A204.1 (cell line): ENCODE data around the gene PER2.
"Not testable (repeated sequence)": the region's sequence is repeated elsewhere in the genome, so short reads cannot be mapped to it uniquely, and the experiment has no call there.

Experiments
- FAIRE-seq: peaks from 2 replicates; lab custom pipeline; 2012; peaks lifted over from hg19 to GRCh38; lab: Jason Lieb, UNC

Gene PER2

GRCh38 chr2:238286095-238286494, 2.3 kb downstream of the PER2 start:
- FAIRE-seq, result no peak

DNA sequence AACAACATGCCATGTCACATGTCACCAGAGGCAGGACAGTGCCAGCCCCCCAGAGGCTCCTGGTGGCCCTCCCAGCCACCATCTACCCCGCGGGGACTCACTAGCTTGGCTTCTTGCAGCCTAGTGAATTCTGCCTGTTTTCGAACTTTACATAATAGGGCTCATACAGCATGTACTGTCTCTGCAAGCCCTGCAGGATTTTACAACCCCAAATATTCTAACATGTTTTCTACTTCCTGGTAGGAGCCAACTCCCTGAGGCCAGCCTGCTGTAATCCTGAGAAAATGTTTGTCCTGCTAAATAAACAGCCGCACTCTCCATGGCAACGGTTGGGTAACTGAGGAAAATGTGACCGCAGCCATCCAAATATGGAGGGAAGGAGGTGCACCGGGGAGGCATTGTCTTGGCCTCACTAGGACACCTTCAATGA, 2.7 kb downstream of the PER2 start:
- no peak for FAIRE-seq

DNA sequence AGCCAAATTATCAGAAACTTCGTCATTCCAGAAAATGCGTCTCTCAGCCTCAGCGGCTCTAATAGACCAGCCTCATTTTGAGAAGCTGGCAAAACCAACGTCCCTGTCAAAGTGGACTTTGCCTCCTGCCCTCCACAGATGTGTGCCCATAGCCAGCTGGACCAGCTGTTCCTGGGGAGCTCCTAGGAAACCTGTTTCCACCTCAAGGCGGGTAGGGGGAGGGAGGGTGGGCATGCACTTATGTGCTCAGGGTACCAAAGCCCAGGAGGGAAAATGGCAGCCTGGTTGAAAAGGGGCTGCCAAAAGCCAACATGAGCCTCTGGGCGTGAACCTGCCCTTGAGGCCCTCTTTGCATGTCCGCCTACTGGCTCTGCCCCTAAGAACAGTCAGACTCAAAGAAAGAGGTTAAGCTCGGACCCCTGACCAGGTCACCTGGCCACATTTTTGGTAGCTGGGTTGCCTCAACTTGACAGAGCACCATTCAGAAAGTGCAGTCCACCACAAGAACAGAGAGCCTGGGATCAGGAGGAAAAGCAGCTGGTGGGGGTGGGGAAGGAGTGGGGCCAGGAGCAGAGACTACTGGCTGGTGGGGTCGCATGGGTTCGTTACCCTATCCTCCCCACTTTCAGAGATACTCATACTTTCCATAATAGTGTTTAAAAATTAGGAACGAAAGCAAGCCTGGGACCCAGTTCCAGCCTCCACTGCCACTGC, 3.5 kb downstream of the PER2 start:
- no peak for FAIRE-seq

DNA sequence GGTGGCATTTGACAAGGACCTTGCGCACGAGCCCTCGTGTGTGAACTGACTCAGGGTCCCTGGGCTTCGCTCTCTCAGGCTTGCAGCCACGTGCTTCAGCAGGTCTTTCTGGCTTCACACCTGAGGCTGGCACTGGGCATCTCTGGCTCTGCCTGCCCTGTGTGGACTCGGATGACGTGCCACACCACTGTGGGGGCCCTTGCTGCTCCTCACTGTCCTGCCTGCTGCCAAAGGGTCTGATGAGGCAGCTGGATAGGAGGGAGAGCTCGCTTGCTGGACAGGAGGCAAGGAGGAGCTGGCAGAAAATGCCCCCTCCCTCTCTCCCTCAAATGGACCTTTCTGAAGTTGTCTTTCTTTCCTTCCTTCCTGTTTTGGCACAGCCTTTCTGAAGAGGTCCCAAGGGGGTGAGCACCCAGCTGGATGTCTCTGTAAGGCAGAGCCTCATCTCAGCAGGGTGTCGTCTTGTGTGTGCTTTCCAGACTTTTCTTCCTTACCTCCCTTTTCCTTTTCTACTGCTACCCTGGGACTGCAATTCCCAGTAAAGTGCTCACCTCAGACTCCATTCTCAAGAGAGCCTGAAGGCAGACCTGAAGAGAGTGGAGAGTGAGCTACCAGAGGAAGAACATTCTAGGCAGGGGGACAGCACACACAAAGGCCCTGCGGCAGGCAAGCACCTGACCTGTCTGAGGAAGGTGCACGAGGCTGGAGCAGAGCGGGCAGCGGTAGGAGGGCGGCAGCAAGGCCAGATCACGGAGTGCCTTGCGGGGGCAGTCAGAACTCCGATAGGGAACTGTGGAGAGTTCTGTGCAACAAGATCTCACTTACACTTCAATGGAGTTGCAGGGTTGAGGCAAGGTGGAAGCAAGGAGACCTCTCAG, 5.3 kb downstream of the PER2 start:
- no peak for FAIRE-seq

DNA sequence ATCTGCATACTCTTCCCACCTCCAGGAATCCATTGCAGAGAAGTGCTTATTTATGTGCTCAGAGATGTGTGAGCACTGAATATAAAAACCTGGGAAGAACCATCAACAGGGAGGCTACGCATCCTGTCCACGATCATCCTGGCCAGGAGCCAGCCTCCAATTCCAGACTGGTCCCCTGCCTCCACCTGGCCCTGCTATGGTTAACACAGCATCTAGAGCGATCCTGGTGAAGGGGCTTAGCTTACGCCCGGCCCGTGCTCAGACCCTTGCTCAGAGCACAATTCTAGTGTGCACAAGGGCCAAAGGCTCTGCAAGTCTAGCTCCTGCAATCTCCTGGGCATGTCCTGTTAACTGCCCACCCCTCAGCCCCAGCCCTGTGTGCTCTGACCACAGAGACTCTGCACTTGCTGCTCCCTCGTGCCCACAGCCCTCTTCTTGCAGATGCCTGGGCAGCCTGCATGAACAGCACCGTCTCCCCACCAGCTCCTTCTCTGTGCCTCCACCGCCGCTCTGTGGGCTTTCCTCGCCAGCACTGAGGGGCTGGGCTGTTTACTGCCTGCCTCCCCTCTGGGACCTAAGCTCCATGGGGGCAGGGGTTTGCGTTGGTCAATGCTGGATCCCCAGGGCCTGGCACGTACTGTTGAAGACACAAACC, 6.5 kb downstream of the PER2 start:
- no peak for FAIRE-seq

GRCh38 chr2:238280083-238280825, 8.2 kb downstream of the PER2 start:
- FAIRE-seq, result no peak

GRCh38 chr2:238279324-238279682, 9.1 kb downstream of the PER2 start:
- no peak for FAIRE-seq

DNA sequence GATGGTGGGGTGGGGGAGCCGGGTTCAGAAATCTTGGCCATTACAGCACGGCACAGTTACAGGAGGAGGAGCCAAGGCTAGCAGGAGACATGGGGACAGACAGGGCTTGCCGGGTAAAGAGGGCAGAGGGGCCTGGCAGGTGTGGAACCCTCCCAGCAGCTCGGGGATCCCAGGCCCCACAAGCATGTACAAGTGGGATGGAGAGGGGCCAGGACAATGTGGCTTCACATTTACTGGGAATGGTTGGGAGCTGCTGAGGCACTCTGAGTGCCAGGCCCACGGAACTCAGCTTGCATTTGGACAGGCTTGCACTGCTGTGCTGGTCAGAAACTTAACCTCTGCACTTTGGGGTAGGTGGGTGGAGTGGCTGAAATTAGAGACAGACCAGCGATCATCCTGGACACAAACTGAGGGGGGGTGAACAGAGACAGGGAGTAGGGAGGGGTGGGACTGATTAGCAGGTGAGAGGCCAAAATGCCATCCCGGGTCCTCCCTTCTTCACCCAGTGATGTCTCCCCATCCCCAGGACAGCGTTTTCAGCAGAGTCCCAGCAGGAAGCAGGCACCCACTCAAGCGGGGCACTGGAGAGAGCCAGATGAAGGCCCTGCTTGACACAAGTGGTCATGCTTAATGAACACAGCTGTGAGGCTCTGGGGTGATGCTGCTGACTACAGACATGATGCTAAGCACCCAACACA, 9.6 kb downstream of the PER2 start:
- FAIRE-seq, result no peak

DNA sequence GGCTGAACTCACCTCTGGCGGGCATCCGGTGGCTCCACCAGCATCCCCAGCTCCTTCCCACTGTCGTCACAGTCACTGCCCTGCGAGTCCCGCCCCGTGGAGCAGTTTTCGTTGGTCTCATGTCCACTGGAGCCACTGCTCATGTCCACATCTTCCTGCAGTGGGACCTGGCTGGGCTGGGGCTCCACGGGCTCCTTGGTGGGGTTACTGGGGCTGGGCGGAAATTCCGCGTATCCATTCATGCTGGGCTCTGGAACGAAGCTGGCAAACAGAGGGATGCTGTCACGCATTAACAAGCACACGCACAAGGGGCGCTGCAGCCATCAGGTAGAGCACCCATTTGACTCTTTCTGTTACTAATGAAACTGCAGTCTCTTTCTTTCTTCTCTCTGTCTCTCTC, 10.7 kb downstream of the PER2 start:
- no peak for FAIRE-seq

DNA sequence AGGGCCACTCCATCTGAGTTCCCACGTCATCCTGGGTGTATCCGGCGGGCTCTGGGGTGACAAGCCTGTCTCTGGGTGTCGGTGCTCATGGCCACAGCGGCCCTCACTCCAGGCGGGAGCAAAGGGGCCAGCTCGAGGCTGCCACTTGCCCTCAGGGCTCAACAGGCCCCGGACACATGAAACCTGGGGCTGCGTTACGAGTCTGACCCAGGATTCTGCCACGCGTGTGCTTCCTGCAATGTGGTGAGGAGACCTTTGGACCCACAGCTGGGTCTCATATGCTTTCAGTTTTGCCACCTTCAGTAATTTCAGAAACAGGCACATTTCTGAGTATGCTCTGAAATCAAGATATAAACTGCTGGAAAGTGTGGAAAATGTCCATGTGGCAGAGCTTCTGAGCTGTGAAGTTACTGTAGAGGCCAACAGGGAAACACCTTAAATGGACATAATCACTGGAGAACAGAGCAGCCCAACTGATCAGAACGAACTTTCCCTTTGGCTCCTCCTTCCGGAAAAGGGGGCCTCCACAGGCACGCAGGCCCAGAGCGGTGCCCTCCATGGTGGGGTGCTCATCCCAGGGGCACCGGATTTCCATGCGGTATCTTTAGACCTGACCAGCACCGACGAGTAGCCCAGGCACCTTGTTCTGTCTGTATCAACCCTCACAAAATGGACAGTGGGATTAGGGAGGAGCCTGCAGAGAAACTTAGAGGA, 14.1 kb downstream of the PER2 start:
- FAIRE-seq, result no peak

- FAIRE-seq, result not testable (repeated sequence)
Observed at GRCh38 chr2:238273433-238273832, 15.0 kb downstream of the PER2 start.

DNA sequence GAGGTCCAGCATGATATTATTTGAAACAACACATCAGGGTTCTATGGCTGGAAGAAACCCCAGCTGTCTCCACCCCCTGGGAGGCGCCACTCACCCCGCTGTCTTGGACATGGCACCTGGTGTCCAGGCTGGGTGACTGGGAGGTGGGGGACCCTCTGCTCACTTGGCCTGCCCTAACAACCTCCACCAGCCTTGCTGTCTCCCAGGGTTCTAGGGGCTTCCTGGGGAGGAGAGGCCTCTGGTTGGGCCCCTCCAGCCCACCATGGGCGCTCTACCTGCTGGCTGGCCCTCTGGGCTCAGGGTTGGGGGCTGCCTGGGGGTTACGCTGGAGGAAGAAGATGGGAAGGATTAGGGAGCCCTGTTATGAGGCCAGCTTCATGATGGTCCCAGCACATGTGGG, 16.3 kb downstream of the PER2 start:
- no peak for FAIRE-seq

- not testable (repeated sequence) for FAIRE-seq
Observed at GRCh38 chr2:238271686-238272085, 16.7 kb downstream of the PER2 start.

DNA sequence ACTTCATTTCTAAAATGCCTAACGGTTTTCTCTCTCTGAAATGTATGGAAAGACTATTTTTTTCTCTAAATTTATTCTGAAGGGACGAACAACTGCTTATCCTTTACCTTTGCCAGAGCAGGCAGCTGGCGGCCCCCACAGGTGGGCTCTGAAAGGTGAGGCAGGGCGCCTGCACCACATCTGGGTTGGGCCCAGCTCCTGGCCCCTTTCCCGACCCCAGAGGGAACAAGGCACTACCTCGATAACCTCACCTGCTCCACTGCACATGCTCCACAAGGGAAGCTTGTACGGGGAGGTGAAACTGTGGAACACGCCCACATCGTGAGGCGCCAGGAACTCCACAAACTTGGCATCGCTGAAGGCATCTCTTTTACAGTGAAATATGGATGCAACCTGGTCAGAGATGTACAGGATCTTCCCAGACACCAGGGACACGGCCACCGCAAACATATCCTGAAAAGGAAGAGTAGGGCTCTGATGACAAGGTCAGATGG, 17.3 kb downstream of the PER2 start:
- FAIRE-seq, result no peak

- no peak for FAIRE-seq
Observed at GRCh38 chr2:238270606-238271005, 17.8 kb downstream of the PER2 start.

DNA sequence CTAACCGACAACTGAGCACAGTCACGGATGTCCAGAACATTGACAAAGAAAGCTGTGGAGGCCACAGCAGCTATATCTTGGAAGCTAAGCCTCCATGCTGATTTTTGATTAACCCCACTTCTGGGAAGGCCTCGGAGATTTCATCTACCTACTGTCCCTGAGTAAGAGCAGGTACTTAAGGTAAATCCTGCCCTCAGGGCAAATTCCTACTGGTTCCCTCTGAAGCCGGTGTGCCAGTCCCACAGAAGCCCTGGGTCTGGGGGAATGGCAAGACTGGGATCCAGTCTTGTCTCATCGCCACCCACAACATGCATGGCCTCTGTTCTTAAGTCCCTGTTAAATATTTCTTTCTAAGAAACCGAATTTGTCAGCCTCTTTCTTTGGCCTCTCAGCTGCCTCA, 18.7 kb downstream of the PER2 start:
- FAIRE-seq, result no peak

DNA sequence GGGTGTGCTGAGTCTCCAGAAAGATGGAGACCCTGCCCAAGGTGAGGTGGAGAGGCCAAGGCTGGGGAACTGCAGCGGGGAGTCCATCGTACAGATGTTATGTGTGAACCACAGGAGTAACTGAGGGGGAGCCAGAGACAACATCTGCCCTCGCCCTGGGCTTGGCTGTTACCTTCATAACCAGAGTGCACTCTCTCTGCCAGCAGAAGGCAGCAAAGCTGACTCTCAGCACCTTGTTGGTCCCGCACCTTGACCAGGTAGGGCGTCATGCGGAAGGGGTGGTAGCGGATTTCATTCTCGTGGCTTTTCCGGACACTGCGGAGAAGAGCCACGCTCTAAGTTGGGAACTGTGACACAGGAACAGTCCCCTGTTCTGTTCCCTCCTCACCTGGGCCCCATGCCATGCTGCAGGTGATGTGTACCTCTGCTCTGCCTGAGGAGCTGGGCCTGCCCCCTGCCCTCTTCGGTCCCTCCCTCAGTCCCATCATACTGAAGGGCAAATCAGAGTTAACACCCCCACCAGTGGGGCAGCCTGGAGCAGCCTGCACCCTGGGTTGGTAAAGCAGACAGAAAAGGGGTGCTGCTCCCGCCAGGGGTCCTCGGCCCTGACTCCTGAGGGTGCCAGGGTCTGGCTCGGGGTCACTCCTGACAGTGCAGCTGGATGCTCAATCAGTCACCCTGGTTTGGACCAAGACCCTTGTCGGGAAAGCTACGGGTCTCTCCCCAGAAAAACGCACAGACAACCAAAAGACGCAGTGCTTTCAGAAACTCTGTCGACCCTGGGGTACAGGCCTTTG, 20.3 kb downstream of the PER2 start:
- no peak for FAIRE-seq

GRCh38 chr2:238267341-238267710, 21.1 kb downstream of the PER2 start:
- FAIRE-seq, result no peak

DNA sequence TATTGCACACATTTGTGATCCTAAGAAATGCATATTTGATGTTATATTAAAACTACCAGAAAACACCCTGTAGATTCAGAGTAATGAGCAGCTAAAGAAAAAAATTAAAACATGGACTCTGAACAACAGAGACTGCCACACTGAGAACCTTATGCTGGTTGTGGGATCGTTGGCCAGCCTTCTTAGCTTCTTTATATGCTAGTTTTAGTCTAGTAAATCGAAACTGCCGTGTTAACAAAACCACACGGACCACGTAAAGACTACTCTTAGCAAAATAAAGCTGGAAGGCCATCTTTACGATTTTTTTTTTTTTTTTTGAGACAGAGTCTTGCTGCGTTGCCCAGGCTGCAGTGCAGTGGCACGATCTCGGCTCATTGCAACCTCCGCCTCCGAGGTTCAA, 22.8 kb downstream of the PER2 start:
- no peak for FAIRE-seq

DNA sequence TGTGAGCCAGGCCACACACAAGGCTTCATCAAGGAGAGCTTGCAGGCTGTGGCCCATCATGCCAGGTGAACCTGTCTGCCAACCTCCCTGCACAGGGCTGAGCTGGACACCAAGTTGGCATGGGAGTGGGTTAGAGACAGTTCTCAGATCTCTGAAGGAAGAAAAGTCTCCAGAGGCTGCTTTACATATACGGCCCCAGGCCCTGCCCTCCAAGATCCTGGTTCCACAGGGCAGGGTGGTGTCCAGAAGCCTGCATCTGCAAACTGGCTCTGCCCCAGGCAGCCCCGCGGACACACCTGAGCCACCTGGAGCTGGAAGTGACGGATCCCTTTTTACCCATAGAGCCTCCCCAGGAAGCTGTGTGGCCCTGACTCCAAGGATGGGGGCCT, 24.3 kb downstream of the PER2 start:
- no peak for FAIRE-seq
